Measurements from ENCODE around the gene GRAMD4.

The GRAMD4 gene

GRCh38 chr22:46619830-46620501, at the start of gene GRAMD4:
Gene GRAMD4, plus strand, starts transcription at chr22:46620386. Its CDS starts 6,414 bp downstream, at chr22:46626800.
- DNase-seq, result no peak

- DNase-seq, result no peak
These were observed 48.4 kb upstream of the GRAMD4 start for GRCh38 chr22:46571642-46572250.

GRCh38 chr22:46572911-46573780, 47.0 kb upstream of the GRAMD4 start:
- no peak for DNase-seq

- DNase-seq, result no peak
These were observed 46.3 kb upstream of the GRAMD4 start for GRCh38 chr22:46573781-46574437.

- no peak for DNase-seq
These were observed 45.7 kb upstream of the GRAMD4 start for GRCh38 chr22:46574438-46574992.

GRCh38 chr22:46574993-46575910, 44.9 kb upstream of the GRAMD4 start:
- DNase-seq, result peak; percentile 13

- no peak for DNase-seq
These were observed 44.2 kb upstream of the GRAMD4 start for GRCh38 chr22:46575911-46576555.

GRCh38 chr22:46576556-46577367, 43.4 kb upstream of the GRAMD4 start:
- DNase-seq, result no peak

GRCh38 chr22:46577368-46578249, 42.6 kb upstream of the GRAMD4 start:
- DNase-seq, result no peak

GRCh38 chr22:46578251-46578823, 41.8 kb upstream of the GRAMD4 start:
- no peak for DNase-seq

- DNase-seq, result no peak
These were observed 41.2 kb upstream of the GRAMD4 start for GRCh38 chr22:46578824-46579561.

- no peak for DNase-seq
These were observed 40.3 kb upstream of the GRAMD4 start for GRCh38 chr22:46579751-46580449.

GRCh38 chr22:46580940-46581537, 39.1 kb upstream of the GRAMD4 start:
- no peak for DNase-seq

- no peak for DNase-seq
These were observed 38.5 kb upstream of the GRAMD4 start for GRCh38 chr22:46581538-46582244.

GRCh38 chr22:46582281-46582933, 37.8 kb upstream of the GRAMD4 start:
- DNase-seq, result no peak

GRCh38 chr22:46583571-46583970, 36.6 kb upstream of the GRAMD4 start:
- DNase-seq, result no peak

Measured in SHP77 treated with DMSO at 0.1 percent for 48 hours (cell line).